WTC11 (cell line): ENCODE data around the gene KHDC4. TPM values are rescaled to one million over a fixed set of nuclear protein-coding genes. Genes with fewer than 3 reads are reported as not detected.
A peak's percentile ranks its signal among the peaks of the same experiment; 100 is the strongest.

Experiments
- AR ChIP-seq: fragments of 250-450 bp; sonication (Bioruptor Pico); IDR thresholded peaks from 2 replicates; pipeline ENCODE4 v1.9.0; 2021; ENCODE audit warnings: mild to moderate bottlenecking
- CREB1 ChIP-seq: sonication (generic); formaldehyde crosslinking; IDR thresholded peaks from 2 replicates; pipeline ENCODE4 v1.8.0; 2023; ENCODE audit warnings: mild to moderate bottlenecking, missing genetic modification reagents
- CREM ChIP-seq: sonication (generic); formaldehyde crosslinking; IDR thresholded peaks from 2 replicates; pipeline ENCODE4 v1.8.1; 2022; ENCODE audit warnings: mild to moderate bottlenecking, missing genetic modification reagents, moderate library complexity
- ESRRA ChIP-seq: sonication (generic); formaldehyde crosslinking; IDR thresholded peaks from 2 replicates; pipeline ENCODE4 v1.8.1; 2022; ENCODE audit warnings: mild to moderate bottlenecking, missing genetic modification reagents, borderline replicate concordance
- KAT7 ChIP-seq: sonication (generic); formaldehyde crosslinking; IDR thresholded peaks from 2 replicates; pipeline ENCODE4 v1.8.1; 2023; ENCODE audit warnings: missing genetic modification reagents, mild to moderate bottlenecking, borderline replicate concordance
- RELA ChIP-seq: sonication (generic); formaldehyde crosslinking; IDR thresholded peaks from 2 replicates; pipeline ENCODE4 v1.8.1; 2022; ENCODE audit warnings: missing genetic modification reagents, mild to moderate bottlenecking, borderline replicate concordance
- SOX15 ChIP-seq: fragments of 250-450 bp; sonication (Bioruptor Pico); IDR thresholded peaks from 2 replicates; pipeline ENCODE4 v1.9.0; 2021; ENCODE audit warnings: mild to moderate bottlenecking
- SP1 ChIP-seq: sonication (generic); formaldehyde crosslinking; conservative IDR thresholded peaks from 2 replicates; pipeline ENCODE4 v1.8.1; 2022; ENCODE audit warnings: missing genetic modification reagents
- USF1 ChIP-seq: sonication (generic); formaldehyde crosslinking; IDR thresholded peaks from 2 replicates; pipeline ENCODE4 v1.8.0; 2022; ENCODE audit warnings: mild to moderate bottlenecking, missing genetic modification reagents
- ZNF317 ChIP-seq: sonication (generic); formaldehyde crosslinking; IDR thresholded peaks from 2 replicates; pipeline ENCODE4 v1.8.1; 2023; ENCODE audit warnings: low read depth, mild to moderate bottlenecking, moderate library complexity, missing genetic modification reagents, borderline replicate concordance
- total RNA-seq: library from RNA; stranded (reverse); gene quantifications from 3 replicates; pipeline ENCODE4 v1.2.3, GENCODE V29; 2021
- TF ChIP-seq, protein P1 (sequence below): sonication (generic); formaldehyde crosslinking; IDR thresholded peaks from 2 replicates; pipeline ENCODE4 v1.8.0; 2023; ENCODE audit warnings: missing genetic modification reagents
- TF ChIP-seq, protein P2 (sequence below): sonication (generic); formaldehyde crosslinking; conservative IDR thresholded peaks from 2 replicates; pipeline ENCODE4 v1.8.1; 2023; ENCODE audit warnings: mild to moderate bottlenecking, low read depth, missing genetic modification reagents, moderate library complexity
- TF ChIP-seq, protein P3 (sequence below): sonication (generic); formaldehyde crosslinking; IDR thresholded peaks from 2 replicates; pipeline ENCODE4 v1.8.0; 2022; ENCODE audit warnings: mild to moderate bottlenecking, missing genetic modification reagents
- TF ChIP-seq, protein P4 (sequence below): sonication (generic); formaldehyde crosslinking; IDR thresholded peaks from 2 replicates; pipeline ENCODE4 v1.8.0; 2023; ENCODE audit warnings: mild to moderate bottlenecking, missing genetic modification reagents

KHDC4 gene
- total RNA-seq, 1 experiment from 2014 or later: 64.4 TPM

GRCh38 chr1:155911156-155912055, 22.8 kb downstream of the KHDC4 start, which contains the start of gene RIT1 (continued):
- TF ChIP-seq, protein P1, sequence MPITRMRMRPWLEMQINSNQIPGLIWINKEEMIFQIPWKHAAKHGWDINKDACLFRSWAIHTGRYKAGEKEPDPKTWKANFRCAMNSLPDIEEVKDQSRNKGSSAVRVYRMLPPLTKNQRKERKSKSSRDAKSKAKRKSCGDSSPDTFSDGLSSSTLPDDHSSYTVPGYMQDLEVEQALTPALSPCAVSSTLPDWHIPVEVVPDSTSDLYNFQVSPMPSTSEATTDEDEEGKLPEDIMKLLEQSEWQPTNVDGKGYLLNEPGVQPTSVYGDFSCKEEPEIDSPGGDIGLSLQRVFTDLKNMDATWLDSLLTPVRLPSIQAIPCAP (CRISPR knock-in tag): no peak
- TF ChIP-seq, protein P2, sequence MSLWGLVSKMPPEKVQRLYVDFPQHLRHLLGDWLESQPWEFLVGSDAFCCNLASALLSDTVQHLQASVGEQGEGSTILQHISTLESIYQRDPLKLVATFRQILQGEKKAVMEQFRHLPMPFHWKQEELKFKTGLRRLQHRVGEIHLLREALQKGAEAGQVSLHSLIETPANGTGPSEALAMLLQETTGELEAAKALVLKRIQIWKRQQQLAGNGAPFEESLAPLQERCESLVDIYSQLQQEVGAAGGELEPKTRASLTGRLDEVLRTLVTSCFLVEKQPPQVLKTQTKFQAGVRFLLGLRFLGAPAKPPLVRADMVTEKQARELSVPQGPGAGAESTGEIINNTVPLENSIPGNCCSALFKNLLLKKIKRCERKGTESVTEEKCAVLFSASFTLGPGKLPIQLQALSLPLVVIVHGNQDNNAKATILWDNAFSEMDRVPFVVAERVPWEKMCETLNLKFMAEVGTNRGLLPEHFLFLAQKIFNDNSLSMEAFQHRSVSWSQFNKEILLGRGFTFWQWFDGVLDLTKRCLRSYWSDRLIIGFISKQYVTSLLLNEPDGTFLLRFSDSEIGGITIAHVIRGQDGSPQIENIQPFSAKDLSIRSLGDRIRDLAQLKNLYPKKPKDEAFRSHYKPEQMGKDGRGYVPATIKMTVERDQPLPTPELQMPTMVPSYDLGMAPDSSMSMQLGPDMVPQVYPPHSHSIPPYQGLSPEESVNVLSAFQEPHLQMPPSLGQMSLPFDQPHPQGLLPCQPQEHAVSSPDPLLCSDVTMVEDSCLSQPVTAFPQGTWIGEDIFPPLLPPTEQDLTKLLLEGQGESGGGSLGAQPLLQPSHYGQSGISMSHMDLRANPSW (CRISPR knock-in tag): no peak
- TF ChIP-seq AR: 0 out of 2 replicates have a peak, but pooled peaks have one; percentile 40
- TF ChIP-seq ZNF317 (CRISPR knock-in tag): no peak
- no peak for TF ChIP-seq KAT7 (CRISPR knock-in tag)
- TF ChIP-seq USF1 (CRISPR knock-in tag): no peak
- TF ChIP-seq, protein P3, sequence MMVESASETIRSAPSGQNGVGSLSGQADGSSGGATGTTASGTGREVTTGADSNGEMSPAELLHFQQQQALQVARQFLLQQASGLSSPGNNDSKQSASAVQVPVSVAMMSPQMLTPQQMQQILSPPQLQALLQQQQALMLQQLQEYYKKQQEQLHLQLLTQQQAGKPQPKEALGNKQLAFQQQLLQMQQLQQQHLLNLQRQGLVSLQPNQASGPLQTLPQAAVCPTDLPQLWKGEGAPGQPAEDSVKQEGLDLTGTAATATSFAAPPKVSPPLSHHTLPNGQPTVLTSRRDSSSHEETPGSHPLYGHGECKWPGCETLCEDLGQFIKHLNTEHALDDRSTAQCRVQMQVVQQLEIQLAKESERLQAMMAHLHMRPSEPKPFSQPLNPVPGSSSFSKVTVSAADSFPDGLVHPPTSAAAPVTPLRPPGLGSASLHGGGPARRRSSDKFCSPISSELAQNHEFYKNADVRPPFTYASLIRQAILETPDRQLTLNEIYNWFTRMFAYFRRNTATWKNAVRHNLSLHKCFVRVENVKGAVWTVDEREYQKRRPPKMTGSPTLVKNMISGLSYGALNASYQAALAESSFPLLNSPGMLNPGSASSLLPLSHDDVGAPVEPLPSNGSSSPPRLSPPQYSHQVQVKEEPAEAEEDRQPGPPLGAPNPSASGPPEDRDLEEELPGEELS (CRISPR knock-in tag): no peak
- peak; percentile 83 for TF ChIP-seq SP1 (CRISPR knock-in tag)
- TF ChIP-seq SOX15 (CRISPR knock-in tag): no peak
- TF ChIP-seq ESRRA (CRISPR knock-in tag): no peak
- no peak for TF ChIP-seq RELA (CRISPR knock-in tag)
- peak; percentile 61; the same call in 1 of the 2 replicates for TF ChIP-seq CREM (CRISPR knock-in tag)
- TF ChIP-seq, protein P4, sequence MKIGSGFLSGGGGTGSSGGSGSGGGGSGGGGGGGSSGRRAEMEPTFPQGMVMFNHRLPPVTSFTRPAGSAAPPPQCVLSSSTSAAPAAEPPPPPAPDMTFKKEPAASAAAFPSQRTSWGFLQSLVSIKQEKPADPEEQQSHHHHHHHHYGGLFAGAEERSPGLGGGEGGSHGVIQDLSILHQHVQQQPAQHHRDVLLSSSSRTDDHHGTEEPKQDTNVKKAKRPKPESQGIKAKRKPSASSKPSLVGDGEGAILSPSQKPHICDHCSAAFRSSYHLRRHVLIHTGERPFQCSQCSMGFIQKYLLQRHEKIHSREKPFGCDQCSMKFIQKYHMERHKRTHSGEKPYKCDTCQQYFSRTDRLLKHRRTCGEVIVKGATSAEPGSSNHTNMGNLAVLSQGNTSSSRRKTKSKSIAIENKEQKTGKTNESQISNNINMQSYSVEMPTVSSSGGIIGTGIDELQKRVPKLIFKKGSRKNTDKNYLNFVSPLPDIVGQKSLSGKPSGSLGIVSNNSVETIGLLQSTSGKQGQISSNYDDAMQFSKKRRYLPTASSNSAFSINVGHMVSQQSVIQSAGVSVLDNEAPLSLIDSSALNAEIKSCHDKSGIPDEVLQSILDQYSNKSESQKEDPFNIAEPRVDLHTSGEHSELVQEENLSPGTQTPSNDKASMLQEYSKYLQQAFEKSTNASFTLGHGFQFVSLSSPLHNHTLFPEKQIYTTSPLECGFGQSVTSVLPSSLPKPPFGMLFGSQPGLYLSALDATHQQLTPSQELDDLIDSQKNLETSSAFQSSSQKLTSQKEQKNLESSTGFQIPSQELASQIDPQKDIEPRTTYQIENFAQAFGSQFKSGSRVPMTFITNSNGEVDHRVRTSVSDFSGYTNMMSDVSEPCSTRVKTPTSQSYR (CRISPR knock-in tag): no peak
- no peak for TF ChIP-seq CREB1
